Keratinocyte (primary cell): Measurements from ENCODE around the gene KIF25. TPM values are rescaled to one million over a fixed set of nuclear protein-coding genes. Genes with fewer than 3 reads are reported as not detected.

Experiments used
- DNase-seq: peaks from one replicate; pipeline ENCODE4 v3.0.0-alpha.2; 2011; ENCODE audit warnings: low read depth, missing footprints, low spot score
- FAIRE-seq: peaks from 2 replicates; lab custom pipeline; 2011; peaks lifted over from hg19 to GRCh38; lab: Jason Lieb, UNC
- H2AFZ ChIP-seq: 2 replicates; pipeline ENCODE4 v1.6.0; 2012; ENCODE audit warnings: low read length, control low read depth, inconsistent platforms; ENCODE audit not compliant: control insufficient read depth
- H3K27ac ChIP-seq: 2 replicates; pipeline ENCODE4 v1.5.1; 2011; ENCODE audit warnings: low read length; ENCODE audit not compliant: control insufficient read depth, insufficient read depth
- H3K27me3 ChIP-seq: 3 replicates; pipeline ENCODE4 v1.6.0; 2011; ENCODE audit warnings: low read length; ENCODE audit not compliant: control insufficient read depth, insufficient read depth; ENCODE audit errors: extremely low read depth
- H3K36me3 ChIP-seq, 2 experiments: 2 replicates in 1 of 2; 3 replicates in 1 of 2; pipeline ENCODE4 v1.5.1; 2011; ENCODE audit warnings: low read length in 2 of 2, mild to moderate bottlenecking in 1 of 2; ENCODE audit not compliant: control insufficient read depth in 2 of 2, insufficient read depth in 2 of 2; ENCODE audit errors: extremely low read depth in 1 of 2
- H3K4me1 ChIP-seq: 3 replicates; pipeline ENCODE4 v1.5.1; 2011; ENCODE audit warnings: low read length; ENCODE audit not compliant: control insufficient read depth, insufficient read depth; ENCODE audit errors: extremely low read depth
- H3K4me2 ChIP-seq: 3 replicates; pipeline ENCODE4 v1.6.0; 2011; ENCODE audit warnings: low read depth, low read length; ENCODE audit not compliant: control insufficient read depth, insufficient read depth; ENCODE audit errors: extremely low read depth
- H3K4me3 ChIP-seq, 3 experiments: fragments of 200-600 bp in 1 of 3; sonication (generic) in 1 of 3; 2 replicates in 2 of 3; 3 replicates in 1 of 3; pipeline ENCODE4 v1.5.1; 2011 to 2016; ENCODE audit warnings: low read length in 3 of 3, mild to moderate bottlenecking in 3 of 3, control low read depth in 2 of 3, inconsistent platforms in 1 of 3, low read depth in 1 of 3, mixed read lengths in 1 of 3, mixed run types in 1 of 3, moderate library complexity in 1 of 3; ENCODE audit not compliant: control insufficient read depth in 2 of 3, insufficient read depth in 2 of 3; ENCODE audit errors: extremely low read depth in 1 of 3
- H3K79me2 ChIP-seq: 2 replicates; pipeline ENCODE4 v1.6.0; 2012; ENCODE audit warnings: low read length; ENCODE audit not compliant: control insufficient read depth, insufficient read depth
- H3K9ac ChIP-seq: 3 replicates; pipeline ENCODE4 v1.6.0; 2011; ENCODE audit warnings: low read length; ENCODE audit not compliant: control insufficient read depth, insufficient read depth; ENCODE audit errors: extremely low read depth
- H3K9me1 ChIP-seq: 3 replicates; pipeline ENCODE4 v1.6.0; 2011; ENCODE audit warnings: low read length; ENCODE audit not compliant: control insufficient read depth, insufficient read depth; ENCODE audit errors: extremely low read depth
- H3K9me3 ChIP-seq: 2 replicates; pipeline ENCODE4 v1.5.1; 2012; ENCODE audit warnings: low read depth, low read length; ENCODE audit not compliant: control insufficient read depth
- H4K20me1 ChIP-seq: 3 replicates; pipeline ENCODE4 v1.6.0; 2011; ENCODE audit warnings: low read length; ENCODE audit not compliant: control insufficient read depth, insufficient read depth; ENCODE audit errors: extremely low read depth
- CTCF ChIP-seq, 3 experiments: IDR thresholded peaks in 1 of 3; conservative IDR thresholded peaks in 1 of 3; optimal IDR thresholded peaks in 1 of 3; 2 replicates in 2 of 3; 3 replicates in 1 of 3; pipeline versions ENCODE3 to v1.5.1; 2011; ENCODE audit warnings: low read length in 3 of 3, mild to moderate bottlenecking in 3 of 3, moderate library complexity in 2 of 3, control low read depth in 1 of 3, inconsistent platforms in 1 of 3; ENCODE audit not compliant: insufficient read depth in 2 of 3; ENCODE audit errors: extremely low read depth in 1 of 3
- EZH2 ChIP-seq: IDR thresholded peaks from one replicate; pipeline ENCODE4 v1.6.1; 2012; ENCODE audit warnings: inconsistent platforms, mild to moderate bottlenecking, low read length, moderate library complexity
- dilution Hi-C: fragments of 300-500 bp; cut with MboI; formaldehyde crosslinking; loops from one replicate; pipeline ENCODE4 v1.7.0; 2020; ENCODE audit warnings: low sequenced_read_pairs; ENCODE audit not compliant: extremely low pct_ligation_motif_present
- polyA plus RNA-seq, 5 experiments: library from polyadenylated mRNA; depleted of rRNA in 3 of 5; stranded (reverse) in 3 of 5; stranded (forward) in 1 of 5; unstranded in 1 of 5; fragments of >200 nt; gene quantifications; 1 replicate in 1 of 5; 2 replicates in 3 of 5; 3 replicates in 1 of 5; pipeline versions ENCODE4 v1.2.1 to v1.2.3, GENCODE V29; 2011 to 2012; ENCODE audit warnings: missing spikeins in 2 of 5, low read depth in 1 of 5, low replicate concordance in 1 of 5

The KIF25 gene
- polyA plus RNA-seq, 1 donor (not counting 4 experiments of a cell fraction or from before 2014, with no cell fraction given), result not detected

- H3K36me3 ChIP-seq, result peaks cover 13 to 14% of the 10 kb centered on the region in 2 experiments
- H3K9me1 ChIP-seq, result no peaks in the 10 kb centered on the region
- dilution Hi-C loops, result no loop called here
- no peak overlapping the region for H3K4me3 ChIP-seq
- H3K4me2 ChIP-seq, result no peak overlapping the region
- no peak for DNase-seq
- H3K9me3 ChIP-seq, result no peaks in the 10 kb centered on the region
- TF ChIP-seq CTCF (optimal IDR thresholded peaks at IDR 0.05 in 1 of 3, IDR thresholded peaks at IDR 0.05 in 1 of 3, conservative IDR thresholded peaks at IDR 0.05 in 1 of 3; ENCODE audit: extremely low read depth in 1 of 3, insufficient read depth in 2 of 3, low read length in 3 of 3), result no peak
- no peak for TF ChIP-seq EZH2
- peaks cover 5% of the 10 kb centered on the region for H3K4me1 ChIP-seq
- H2AFZ ChIP-seq, result no peak overlapping the region
- no peak for FAIRE-seq
- peak overlapping the region; percentile 61 for H3K27ac ChIP-seq
- H3K9ac ChIP-seq, result no peak overlapping the region
- peaks cover 5% of the 10 kb centered on the region for H3K79me2 ChIP-seq
- H3K27me3 ChIP-seq, result no peaks in the 10 kb centered on the region
- H4K20me1 ChIP-seq, result no peaks in the 10 kb centered on the region
These were observed 45.5 kb upstream of the KIF25 start for GRCh38 chr6:167951781-167952511.

- Histone ChIP-seq H3K9me1 (peaks cover 3% of the 10 kb centered on the region), H3K4me3 (no peak overlapping the region), H3K4me1 (peaks cover 8% of the 10 kb centered on the region), H3K36me3 (peaks cover 14 to 16% of the 10 kb centered on the region in 2 experiments), H3K9me3 (no peaks in the 10 kb centered on the region), H3K27ac (peak overlapping the region; percentile 61), H2AFZ (no peak overlapping the region), H4K20me1 (peaks cover 3% of the 10 kb centered on the region), H3K79me2 (peaks cover 9% of the 10 kb centered on the region), H3K27me3 (no peaks in the 10 kb centered on the region), H3K9ac (no peak overlapping the region), H3K4me2 (no peak overlapping the region)
- dilution Hi-C loops, result no loop called here
- TF ChIP-seq CTCF (optimal IDR thresholded peaks at IDR 0.05 in 1 of 3, IDR thresholded peaks at IDR 0.05 in 1 of 3, conservative IDR thresholded peaks at IDR 0.05 in 1 of 3; ENCODE audit: extremely low read depth in 1 of 3, insufficient read depth in 2 of 3, low read length in 3 of 3) (no peak), EZH2 (no peak)
- no peak for DNase-seq
- FAIRE-seq, result peak; percentile 17
These were observed 45.0 kb upstream of the KIF25 start for GRCh38 chr6:167952512-167952859.
